ENCODE data around the gene IFNL4.

DNA sequence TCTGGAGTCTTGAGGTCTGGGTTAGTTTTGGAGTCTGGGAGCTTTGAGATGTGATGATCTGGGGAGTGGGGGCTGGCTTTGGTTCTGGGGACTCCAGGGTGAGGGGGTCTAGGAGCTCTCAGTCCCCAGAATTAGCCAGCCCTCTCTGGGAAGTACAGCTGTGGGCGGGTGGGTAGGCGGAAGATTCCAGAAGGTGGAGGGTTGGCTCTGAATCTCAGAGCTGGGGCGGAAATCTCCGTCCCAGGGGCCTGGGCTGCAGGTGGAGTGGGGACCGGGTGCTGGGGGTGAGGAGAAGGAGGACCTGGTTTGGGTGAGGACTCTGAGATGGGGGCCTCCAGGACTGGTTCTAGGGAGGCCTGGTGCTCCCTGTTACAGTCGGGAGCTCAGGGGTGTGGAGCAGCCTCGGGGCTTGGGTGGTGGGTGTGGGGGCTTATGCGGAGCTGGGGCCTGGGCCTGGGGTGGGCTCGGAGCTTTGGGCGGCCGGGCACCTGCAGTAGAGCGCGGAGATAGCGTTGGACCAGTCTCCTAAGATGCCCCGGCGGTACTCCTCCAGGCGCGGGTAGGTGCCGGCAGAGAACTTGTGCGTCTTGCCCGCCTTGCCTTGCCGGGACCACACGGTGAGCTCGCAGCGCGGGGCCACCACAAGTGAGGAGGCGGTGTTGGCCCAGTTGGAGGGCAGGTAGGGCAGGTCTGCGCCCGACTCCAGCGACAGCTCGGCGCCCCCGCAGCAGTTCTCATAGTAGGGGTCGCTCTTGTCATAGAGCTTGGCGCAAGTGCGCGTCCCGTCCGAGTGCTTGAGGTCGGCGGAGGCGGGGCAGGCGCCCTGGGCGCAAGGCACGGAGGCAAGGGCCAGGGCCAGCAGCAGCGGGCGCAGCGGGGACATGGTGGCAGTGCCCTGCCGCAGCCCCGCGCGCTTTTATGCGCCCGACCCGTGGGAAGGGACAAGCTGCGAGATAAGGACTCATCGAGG lies 45.0 kb downstream of the IFNL4 start, which contains the start of gene SYCN:
- TF ChIP-seq, protein P1, sequence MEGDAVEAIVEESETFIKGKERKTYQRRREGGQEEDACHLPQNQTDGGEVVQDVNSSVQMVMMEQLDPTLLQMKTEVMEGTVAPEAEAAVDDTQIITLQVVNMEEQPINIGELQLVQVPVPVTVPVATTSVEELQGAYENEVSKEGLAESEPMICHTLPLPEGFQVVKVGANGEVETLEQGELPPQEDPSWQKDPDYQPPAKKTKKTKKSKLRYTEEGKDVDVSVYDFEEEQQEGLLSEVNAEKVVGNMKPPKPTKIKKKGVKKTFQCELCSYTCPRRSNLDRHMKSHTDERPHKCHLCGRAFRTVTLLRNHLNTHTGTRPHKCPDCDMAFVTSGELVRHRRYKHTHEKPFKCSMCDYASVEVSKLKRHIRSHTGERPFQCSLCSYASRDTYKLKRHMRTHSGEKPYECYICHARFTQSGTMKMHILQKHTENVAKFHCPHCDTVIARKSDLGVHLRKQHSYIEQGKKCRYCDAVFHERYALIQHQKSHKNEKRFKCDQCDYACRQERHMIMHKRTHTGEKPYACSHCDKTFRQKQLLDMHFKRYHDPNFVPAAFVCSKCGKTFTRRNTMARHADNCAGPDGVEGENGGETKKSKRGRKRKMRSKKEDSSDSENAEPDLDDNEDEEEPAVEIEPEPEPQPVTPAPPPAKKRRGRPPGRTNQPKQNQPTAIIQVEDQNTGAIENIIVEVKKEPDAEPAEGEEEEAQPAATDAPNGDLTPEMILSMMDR (IDR thresholded peaks at IDR 0.05): no peak
- TF ChIP-seq POLR2AphosphoS5 (IDR thresholded peaks at IDR 0.05) (no peak), EP300 (IDR thresholded peaks at IDR 0.05) (no peak), POLR2A (IDR thresholded peaks at IDR 0.05) (no peak)
